Measurements from ENCODE around the gene XRCC6. TPM values are rescaled to one million over a fixed set of nuclear protein-coding genes. Genes with fewer than 3 reads are reported as not detected.

The XRCC6 gene
- total and polyA plus RNA-seq, 2 of the 4 experiments (the other 2 are of a cell fraction): 202 to 401 TPM

GRCh38 chr22:41658869-41659268, 37.8 kb downstream of the XRCC6 start:
- ChIA-PET POLR2A (ENCODE audit: unreplicated experiment) (interaction anchor here (1.2 kb wide), 1 partner anchor 8 kb away, joined by 4 read pairs; no protein-coding TSS in a partner anchor), CTCF (no interaction called here)
- 0 out of 2 replicates have a peak, but pooled peaks cover 1% of the 10 kb centered on the region for H3K4me1 ChIP-seq (ENCODE audit: control insufficient read depth, insufficient read depth, low read length)
- dilution Hi-C loops (cut with HindIII; ENCODE audit: low sequenced_read_pairs, unreplicated experiment) (no loop called here), in situ Hi-C loops (cut with MboI; ENCODE audit: low sequenced_read_pairs) (no loop called here), intact Hi-C loops (cut with micrococcal nuclease) (no loop called here)
- WGBS, 2 experiments (ENCODE audit: extremely low coverage in 2 of 2, insufficient read length in 1 of 2): 97% methylated on average over 6 of the region's 17 CpGs; no CpG with 5 or more reads in 1 of the 2 experiments
- H4K5ac ChIP-seq (ENCODE audit: low read depth, low read length): no peak overlapping the region
- no peak for DNase-seq
- no peak overlapping the region for H3K56ac ChIP-seq (ENCODE audit: extremely low read depth, insufficient read depth, low read length)
- no peak overlapping the region for H2BK20ac ChIP-seq (ENCODE audit: low read depth, low read length)
- no peak overlapping the region for H2BK120ac ChIP-seq (ENCODE audit: low read depth, low read length)
- H2BK15ac ChIP-seq (ENCODE audit: low read depth, low read length): no peak overlapping the region
- no peak overlapping the region for H2AFZ ChIP-seq (replicated peaks; ENCODE audit: low read length, poor library complexity)
- no peak overlapping the region for H2BK5ac ChIP-seq (ENCODE audit: low read depth, low read length, poor library complexity, severe bottlenecking)
- no peak overlapping the region for H3K18ac ChIP-seq (ENCODE audit: low read depth, low read length)
- H3K4me3 ChIP-seq (ENCODE audit: insufficient read depth, low read depth, low read length): no peak overlapping the region
- peaks cover 17 to 46% of the 10 kb centered on the region in 2 experiments for H3K79me1 ChIP-seq (ENCODE audit: low read depth in 1 of 2, low read length in 2 of 2)
- H3K14ac ChIP-seq (replicated peaks; ENCODE audit: low read depth, low read length): no peak overlapping the region
- no peak overlapping the region for H4K91ac ChIP-seq (ENCODE audit: insufficient read depth, low read depth, low read length)
- H4K20me1 ChIP-seq (ENCODE audit: insufficient read depth, low read length): peaks cover 10% of the 10 kb centered on the region; the same call in 1 of the 2 replicates
- no peaks in the 10 kb centered on the region for H3K27me3 ChIP-seq (ENCODE audit: control insufficient read depth, insufficient read depth, low read length)
- H3K27ac ChIP-seq (ENCODE audit: insufficient read depth, low read length): no peak overlapping the region
- peaks cover 53% of the 10 kb centered on the region for H3K36me3 ChIP-seq (ENCODE audit: control insufficient read depth, insufficient read depth, low read length)
- no peak overlapping the region for H2AK9ac ChIP-seq (replicated peaks; ENCODE audit: low read depth, low read length, poor library complexity)
- BruUV-seq (replicated peaks): no TSS peak
- H3K9me3 ChIP-seq (ENCODE audit: control insufficient read depth, insufficient read depth, low read length): no peaks in the 10 kb centered on the region
- no peak for ATAC-seq (ENCODE audit: low read depth)
- 0 out of 2 replicates have a peak, but pooled peaks cover 7% of the 10 kb centered on the region for H3K9me1 ChIP-seq (ENCODE audit: insufficient read depth, low read length)
- H3K9ac ChIP-seq (ENCODE audit: low read depth, low read length): no peak overlapping the region
- H2AK5ac ChIP-seq (ENCODE audit: low read depth, low read length): no peak overlapping the region
- no peak overlapping the region for H3K4me2 ChIP-seq (ENCODE audit: low read depth, low read length)
- TF ChIP-seq, protein P1, sequence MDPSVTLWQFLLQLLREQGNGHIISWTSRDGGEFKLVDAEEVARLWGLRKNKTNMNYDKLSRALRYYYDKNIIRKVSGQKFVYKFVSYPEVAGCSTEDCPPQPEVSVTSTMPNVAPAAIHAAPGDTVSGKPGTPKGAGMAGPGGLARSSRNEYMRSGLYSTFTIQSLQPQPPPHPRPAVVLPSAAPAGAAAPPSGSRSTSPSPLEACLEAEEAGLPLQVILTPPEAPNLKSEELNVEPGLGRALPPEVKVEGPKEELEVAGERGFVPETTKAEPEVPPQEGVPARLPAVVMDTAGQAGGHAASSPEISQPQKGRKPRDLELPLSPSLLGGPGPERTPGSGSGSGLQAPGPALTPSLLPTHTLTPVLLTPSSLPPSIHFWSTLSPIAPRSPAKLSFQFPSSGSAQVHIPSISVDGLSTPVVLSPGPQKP (IDR thresholded peaks at IDR 0.05; ENCODE audit: borderline replicate concordance, low read depth, low read length): no peak
- H3K23ac ChIP-seq (ENCODE audit: low read depth, low read length): no peak overlapping the region
- H3K4ac ChIP-seq (ENCODE audit: low read depth, low read length): no peak overlapping the region
- no peak overlapping the region for H4K8ac ChIP-seq (ENCODE audit: low read depth in 2 of 2, low read length in 2 of 2)
